HEK293T (cell line): ENCODE data around the gene C1orf226.

ENCODE experiments used
- CTCF ChIA-PET: fragments of 350-600 bp; formaldehyde crosslinking; extraction: SDS; loops from one replicate; lab custom pipeline; 2021; ENCODE audit warnings: antibody characterized with exemption, inconsistent platforms; lab: Yijun Ruan, JAX
- POLR2A ChIA-PET: fragments of 350-600 bp; formaldehyde crosslinking; extraction: SDS; loops from one replicate; lab custom pipeline; 2020; ENCODE audit warnings: antibody characterized with exemption, inconsistent platforms; lab: Yijun Ruan, JAX
- DNase-seq: peaks from one replicate; pipeline ENCODE4 v3.0.0; 2012; ENCODE audit warnings: mixed read lengths; ENCODE audit errors: extremely low spot score
- ARNT ChIP-seq: fragments of 450-650 bp; IDR thresholded peaks from 2 replicates; pipeline ENCODE4 v1.6.1; 2017; ENCODE audit warnings: mild to moderate bottlenecking
- BHLHE40 ChIP-seq: fragments of 450-650 bp; IDR thresholded peaks from 2 replicates; pipeline ENCODE4 v1.6.1; 2016; ENCODE audit warnings: mild to moderate bottlenecking, moderate library complexity, borderline replicate concordance
- CTBP1 ChIP-seq: fragments of 450-650 bp; IDR thresholded peaks from 2 replicates; pipeline ENCODE4 v1.6.1; 2016; ENCODE audit warnings: borderline replicate concordance
- ELF4 ChIP-seq: fragments of 450-650 bp; IDR thresholded peaks from 2 replicates; pipeline ENCODE4 v1.6.1; 2017; ENCODE audit warnings: antibody characterized with exemption
- FOXA1 ChIP-seq: fragments of 450-650 bp; IDR thresholded peaks from 2 replicates; pipeline ENCODE4 v1.6.1; 2016; ENCODE audit warnings: mild to moderate bottlenecking
- FOXK2 ChIP-seq: fragments of 450-650 bp; IDR thresholded peaks from 2 replicates; pipeline ENCODE4 v1.6.1; 2016; ENCODE audit warnings: mild to moderate bottlenecking
- FOXM1 ChIP-seq: fragments of 450-650 bp; IDR thresholded peaks from 2 replicates; pipeline ENCODE4 v1.6.1; 2017; ENCODE audit warnings: mild to moderate bottlenecking, borderline replicate concordance
- HDGF ChIP-seq: fragments of 450-650 bp; IDR thresholded peaks from 2 replicates; pipeline ENCODE4 v1.6.1; 2017; ENCODE audit warnings: antibody characterized with exemption, borderline replicate concordance
- L3MBTL2 ChIP-seq: fragments of 450-650 bp; conservative IDR thresholded peaks from 2 replicates; pipeline ENCODE4 v1.6.1; 2016; ENCODE audit warnings: mild to moderate bottlenecking
- LEF1 ChIP-seq: fragments of 450-650 bp; IDR thresholded peaks from 2 replicates; pipeline ENCODE4 v1.6.1; 2017; ENCODE audit warnings: mild to moderate bottlenecking, borderline replicate concordance
- NFRKB ChIP-seq: fragments of 450-650 bp; IDR thresholded peaks from 2 replicates; pipeline ENCODE4 v1.6.1; 2016; ENCODE audit warnings: mild to moderate bottlenecking, moderate library complexity
- SP1 ChIP-seq: fragments of 450-650 bp; IDR thresholded peaks from 2 replicates; pipeline ENCODE4 v1.6.1; 2017
- SUZ12 ChIP-seq: fragments of 450-650 bp; IDR thresholded peaks from 2 replicates; pipeline ENCODE4 v1.6.1; 2016; ENCODE audit warnings: mild to moderate bottlenecking
- TARDBP ChIP-seq: fragments of 450-650 bp; IDR thresholded peaks from 2 replicates; pipeline ENCODE4 v1.6.1; 2016
- ZNF384 ChIP-seq: fragments of 450-650 bp; IDR thresholded peaks from 2 replicates; pipeline ENCODE4 v1.6.1; 2016
- TF ChIP-seq, protein P1 (sequence below): fragments of 450-650 bp; IDR thresholded peaks from 2 replicates; pipeline ENCODE4 v1.6.1; 2016

Gene C1orf226

DNA sequence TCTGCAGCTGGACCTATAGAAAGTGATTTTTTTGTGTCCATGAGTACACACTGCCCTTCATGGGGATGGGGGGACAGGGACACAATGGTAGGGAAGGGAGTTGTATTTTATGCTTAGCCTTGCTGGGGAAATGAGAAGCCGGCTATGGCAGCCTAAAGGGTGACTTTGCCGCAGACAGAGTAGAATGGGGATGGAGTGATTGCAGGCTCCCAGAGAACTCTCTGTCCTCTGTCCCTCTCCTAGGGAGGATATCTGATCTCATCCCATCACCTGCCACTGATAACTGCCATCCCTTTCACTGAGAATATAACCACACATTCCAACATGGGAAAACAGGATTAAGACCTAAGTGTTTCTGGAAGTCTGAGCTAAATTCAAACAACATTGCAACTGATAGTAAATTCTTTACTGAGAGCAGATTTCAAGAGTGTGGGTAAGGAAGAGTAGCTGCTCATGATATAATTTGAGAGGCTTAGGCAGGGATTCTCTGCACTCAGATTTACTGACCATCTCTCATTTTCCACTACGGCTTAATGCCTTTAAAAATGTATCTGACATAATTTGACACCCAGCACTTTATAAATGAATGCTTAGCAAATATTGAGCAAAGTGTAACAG, 16.5 kb downstream of the C1orf226 start:
- TF ChIP-seq CTBP1 (no peak), FOXM1 (no peak), FOXK2 (no peak)
- ChIA-PET CTCF (interaction anchor here (0.9 kb wide), 1 partner anchor 329 kb away, joined by 5 read pairs; no protein-coding TSS in a partner anchor), POLR2A (no interaction called here)
- DNase-seq: no peak

DNA sequence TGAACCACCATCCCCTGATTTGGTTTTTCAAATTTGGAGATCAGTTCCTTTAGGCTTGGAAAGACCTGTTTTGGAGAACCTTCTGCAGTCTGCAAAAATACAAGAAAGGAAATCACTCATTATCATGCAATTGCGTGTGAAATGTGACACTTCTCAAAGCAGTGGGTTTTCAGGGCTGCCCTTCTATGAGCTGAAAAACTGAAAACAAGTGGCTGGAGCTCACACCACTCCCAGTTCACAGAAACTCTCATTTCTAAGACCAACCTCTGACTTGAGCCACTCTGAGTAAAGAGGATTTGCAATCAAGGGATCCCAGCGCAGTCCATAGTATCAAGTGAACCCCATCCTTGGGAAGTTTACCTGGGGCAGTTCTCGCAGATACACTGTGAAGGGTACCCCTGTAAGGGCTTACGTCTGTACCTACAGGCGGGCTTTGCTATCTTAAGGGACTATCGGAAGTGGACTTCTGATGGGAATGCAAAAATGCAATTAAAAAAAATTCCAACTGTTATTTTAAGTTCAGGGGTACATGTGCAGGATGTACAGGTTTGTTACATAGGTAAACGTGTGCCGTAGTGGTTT, 17.6 kb downstream of the C1orf226 start:
- ChIA-PET CTCF (interaction anchor here (0.6 to 0.8 kb wide), 3 partner anchors 8 to 47 kb away, joined by 3 to 8 read pairs (median 3); no protein-coding TSS in a partner anchor), POLR2A (no interaction called here)
- no peak for DNase-seq
- no peak for TF ChIP-seq ZNF384
- TF ChIP-seq NFRKB: no peak
- TF ChIP-seq SUZ12: no peak
- TF ChIP-seq SP1: no peak
- no peak for TF ChIP-seq BHLHE40
- no peak for TF ChIP-seq TARDBP
- no peak for TF ChIP-seq ELF4
- TF ChIP-seq, protein P1, sequence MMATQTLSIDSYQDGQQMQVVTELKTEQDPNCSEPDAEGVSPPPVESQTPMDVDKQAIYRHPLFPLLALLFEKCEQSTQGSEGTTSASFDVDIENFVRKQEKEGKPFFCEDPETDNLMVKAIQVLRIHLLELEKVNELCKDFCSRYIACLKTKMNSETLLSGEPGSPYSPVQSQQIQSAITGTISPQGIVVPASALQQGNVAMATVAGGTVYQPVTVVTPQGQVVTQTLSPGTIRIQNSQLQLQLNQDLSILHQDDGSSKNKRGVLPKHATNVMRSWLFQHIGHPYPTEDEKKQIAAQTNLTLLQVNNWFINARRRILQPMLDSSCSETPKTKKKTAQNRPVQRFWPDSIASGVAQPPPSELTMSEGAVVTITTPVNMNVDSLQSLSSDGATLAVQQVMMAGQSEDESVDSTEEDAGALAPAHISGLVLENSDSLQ: no peak
- no peak for TF ChIP-seq FOXA1
- no peak for TF ChIP-seq FOXK2
- no peak for TF ChIP-seq LEF1
- TF ChIP-seq FOXM1: no peak
- TF ChIP-seq L3MBTL2: no peak
- no peak for TF ChIP-seq ARNT
- TF ChIP-seq HDGF: no peak
- TF ChIP-seq CTBP1: no peak

DNA sequence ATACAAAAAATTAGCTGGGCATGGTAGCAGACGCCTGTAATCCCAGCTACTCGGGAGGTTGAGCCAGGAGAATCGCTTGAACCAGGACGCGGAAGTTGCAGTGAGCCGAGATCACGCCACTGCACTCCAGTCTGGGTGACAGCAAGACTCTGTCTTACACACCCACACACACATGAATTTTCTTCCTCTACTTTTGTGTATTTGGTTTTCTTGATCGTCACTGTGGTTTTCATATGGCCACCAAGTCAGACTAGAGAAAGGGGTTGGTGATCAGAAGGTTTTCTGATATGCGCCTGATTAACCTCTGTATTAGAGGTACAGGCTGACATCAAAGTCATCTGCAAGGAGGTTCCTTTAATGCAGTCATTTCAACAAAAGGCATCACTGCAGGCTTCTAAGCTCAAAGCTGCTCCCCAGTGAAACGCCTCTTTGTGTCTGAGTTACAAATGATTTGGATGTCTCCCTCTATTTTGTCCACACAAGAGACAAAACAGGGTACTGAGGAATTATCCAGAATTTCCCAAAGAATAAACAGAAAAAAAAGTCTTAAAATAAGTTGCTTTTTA, 19.3 kb downstream of the C1orf226 start:
- no peak for DNase-seq
- POLR2A ChIA-PET: no interaction called here
- CTCF ChIA-PET: no interaction called here

DNA sequence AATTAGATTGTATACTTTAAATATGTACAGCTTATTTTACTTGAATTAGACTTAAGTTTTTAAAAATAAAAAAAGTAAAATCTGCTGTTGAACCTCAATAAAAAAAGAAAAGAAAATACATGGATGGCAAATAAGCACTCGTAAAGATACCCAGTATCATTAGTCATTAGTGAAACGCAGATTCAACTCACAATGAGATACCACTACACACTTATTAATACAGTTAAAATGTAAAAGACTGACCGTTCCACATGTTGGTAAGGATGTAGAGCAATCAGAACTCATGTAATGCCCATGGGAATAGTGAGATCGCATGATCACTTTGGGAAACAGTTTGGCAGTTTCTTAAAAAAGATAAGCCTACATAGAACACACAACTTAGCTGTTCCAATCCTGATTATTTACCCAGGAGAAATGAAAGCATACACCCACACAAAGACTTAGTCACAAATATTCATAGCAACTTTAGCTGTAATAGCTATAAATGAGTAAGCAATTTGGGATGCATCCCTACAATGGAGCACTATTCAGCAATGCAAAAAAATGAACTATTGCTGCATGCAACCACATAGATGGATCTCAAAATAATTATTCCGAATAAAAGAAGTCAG, 23.1 kb downstream of the C1orf226 start:
- DNase-seq: no peak
- CTCF ChIA-PET: no interaction called here
- POLR2A ChIA-PET: no interaction called here
- TF ChIP-seq NFRKB (no peak), FOXM1 (no peak), ARNT (no peak), L3MBTL2 (no peak), ELF4 (no peak), CTBP1 (no peak), SUZ12 (no peak)

More for the DNA sequence above, 19.3 kb downstream of the C1orf226 start:
- TF ChIP-seq ZNF384: no peak
- no peak for TF ChIP-seq FOXK2
- TF ChIP-seq CTBP1: no peak
- TF ChIP-seq HDGF: no peak
- no peak for TF ChIP-seq L3MBTL2
- no peak for TF ChIP-seq ARNT
- TF ChIP-seq TARDBP: no peak
- no peak for TF ChIP-seq BHLHE40
- no peak for TF ChIP-seq NFRKB
- no peak for TF ChIP-seq FOXM1
- TF ChIP-seq LEF1: no peak
- TF ChIP-seq, protein P1: no peak
- no peak for TF ChIP-seq FOXA1

DNA sequence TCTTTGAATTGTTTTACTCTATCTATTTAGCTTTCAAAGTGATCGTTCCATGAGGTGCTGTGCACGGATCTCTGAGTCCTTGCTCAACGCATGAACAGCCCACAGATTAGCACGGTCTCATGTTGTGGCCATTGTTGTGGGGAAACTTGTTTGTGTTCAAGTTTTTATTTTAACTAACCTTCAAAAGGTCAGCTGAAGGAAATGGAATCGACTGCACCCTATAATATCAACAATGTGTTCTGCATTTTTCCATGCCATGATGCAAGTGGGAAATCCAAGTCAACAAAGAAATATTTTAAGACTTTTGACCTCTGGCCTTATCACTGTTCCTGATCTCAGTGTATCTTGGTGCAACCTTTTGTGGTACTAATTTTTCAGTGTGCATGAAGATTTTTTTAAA, 24.3 kb downstream of the C1orf226 start:
- CTCF ChIA-PET: no interaction called here
- no peak for DNase-seq
- TF ChIP-seq SP1: no peak
- TF ChIP-seq SUZ12: no peak
- TF ChIP-seq FOXM1: no peak
- no peak for TF ChIP-seq HDGF
- TF ChIP-seq, protein P1: no peak
- no peak for TF ChIP-seq ZNF384
- no peak for TF ChIP-seq ARNT
- no peak for TF ChIP-seq ELF4
- no peak for TF ChIP-seq L3MBTL2
- no peak for TF ChIP-seq BHLHE40
- no peak for TF ChIP-seq TARDBP
- no peak for TF ChIP-seq CTBP1
- no peak for TF ChIP-seq FOXK2
- TF ChIP-seq NFRKB: no peak
- no peak for TF ChIP-seq LEF1
- no peak for TF ChIP-seq FOXA1
- POLR2A ChIA-PET: no interaction called here

DNA sequence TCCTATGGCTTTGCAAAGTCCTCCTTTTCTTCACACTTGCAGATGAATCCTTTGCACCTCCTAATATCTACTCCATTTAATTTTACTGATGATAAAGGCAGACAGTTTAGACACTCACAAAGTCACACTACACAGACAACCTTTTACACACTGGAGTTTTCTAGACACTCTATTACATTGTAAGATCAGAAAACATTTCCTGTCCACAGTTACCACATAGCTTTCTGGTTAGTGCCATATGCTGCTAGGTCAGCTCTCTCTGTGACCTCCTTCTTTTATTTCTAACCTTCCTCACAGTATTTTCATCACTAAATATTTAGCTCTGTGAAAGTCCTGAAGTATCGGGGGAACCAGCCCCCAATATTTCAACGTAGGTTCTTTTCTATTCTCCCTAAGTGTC, 25.3 kb downstream of the C1orf226 start:
- POLR2A ChIA-PET: no interaction called here
- DNase-seq: no peak
- TF ChIP-seq FOXA1 (no peak), BHLHE40 (no peak), LEF1 (no peak), NFRKB (no peak), ELF4 (no peak), FOXM1 (no peak), TARDBP (no peak), SUZ12 (no peak)
- CTCF ChIA-PET: no interaction called here
